HG03039 (cell line): ENCODE measurements around the gene PRR12.

Experiments used
- ATAC-seq: cut with Tn5 transposase; IDR thresholded peaks from one replicate; pipeline ENCODE4 v1.9.1; 2021; ENCODE audit warnings: mild to moderate bottlenecking, moderate library complexity; ENCODE audit not compliant: unreplicated experiment

PRR12 gene

DNA sequence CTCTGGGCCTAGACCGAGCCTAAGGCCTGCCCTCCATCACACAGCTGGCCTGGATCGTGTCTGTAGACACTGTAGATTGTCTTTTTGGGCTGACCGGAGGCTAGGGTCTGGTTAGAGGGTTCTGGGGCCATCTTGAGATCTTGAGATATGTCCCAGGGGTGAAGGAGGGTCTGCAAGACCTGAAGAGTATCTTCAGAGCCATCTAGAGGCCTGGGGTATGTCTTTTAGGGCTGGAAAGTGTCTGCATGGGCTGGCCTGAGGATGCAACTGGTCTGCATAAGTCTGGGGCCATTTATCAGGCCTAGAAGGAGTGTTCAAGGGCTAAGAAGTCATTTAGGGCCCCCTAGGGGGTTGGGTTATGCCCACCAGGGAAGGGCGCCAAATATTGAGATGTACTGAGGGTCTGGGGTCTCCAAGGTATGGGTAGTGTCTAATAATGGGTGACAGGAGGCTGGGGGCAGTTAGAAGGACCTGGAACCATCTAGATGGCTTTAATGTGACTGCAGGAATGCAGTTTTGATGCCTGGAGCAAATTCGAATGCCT, 51.6 kb downstream of the PRR12 start:
- no peak for ATAC-seq

DNA sequence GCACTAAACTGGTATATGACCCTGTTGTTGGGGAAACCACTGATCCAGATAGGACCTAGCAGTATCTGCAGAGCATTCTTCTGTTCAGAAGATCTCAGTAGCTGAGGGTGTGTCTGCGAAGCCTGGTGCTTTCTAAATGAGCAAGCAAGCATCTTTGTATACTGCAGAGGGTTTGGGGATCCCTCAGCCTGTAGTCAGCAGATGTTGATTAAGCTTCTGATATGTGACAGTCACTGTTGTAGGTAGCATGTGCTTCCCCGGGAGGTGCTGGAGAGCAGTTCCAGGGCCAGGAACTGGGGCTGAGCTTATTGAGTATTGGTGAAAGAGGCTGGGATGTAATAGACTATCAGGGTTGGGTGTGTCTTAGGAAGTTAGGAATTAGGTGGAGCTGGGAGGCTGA, 52.5 kb downstream of the PRR12 start:
- ATAC-seq: no peak

DNA sequence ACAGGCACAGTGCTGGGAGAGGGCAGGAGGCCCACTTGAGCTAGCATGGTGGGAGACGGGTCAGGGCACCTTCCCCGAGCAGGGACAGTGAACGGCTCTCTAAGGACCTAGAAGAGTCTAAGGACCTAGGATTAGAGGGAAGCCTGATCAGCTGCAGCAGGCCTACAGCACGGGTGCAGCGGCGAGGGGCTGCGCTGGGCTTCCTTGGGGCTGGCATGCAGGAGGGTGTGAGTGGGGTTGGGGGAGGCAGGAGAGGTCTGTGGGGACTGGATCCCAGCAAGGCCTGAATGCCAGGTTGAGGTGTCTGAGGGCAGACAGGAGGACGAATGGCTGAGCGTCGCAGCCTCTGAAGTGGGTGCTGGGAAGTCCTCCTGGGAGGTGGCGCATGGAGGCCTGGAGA, 54.6 kb downstream of the PRR12 start:
- ATAC-seq: no peak

DNA sequence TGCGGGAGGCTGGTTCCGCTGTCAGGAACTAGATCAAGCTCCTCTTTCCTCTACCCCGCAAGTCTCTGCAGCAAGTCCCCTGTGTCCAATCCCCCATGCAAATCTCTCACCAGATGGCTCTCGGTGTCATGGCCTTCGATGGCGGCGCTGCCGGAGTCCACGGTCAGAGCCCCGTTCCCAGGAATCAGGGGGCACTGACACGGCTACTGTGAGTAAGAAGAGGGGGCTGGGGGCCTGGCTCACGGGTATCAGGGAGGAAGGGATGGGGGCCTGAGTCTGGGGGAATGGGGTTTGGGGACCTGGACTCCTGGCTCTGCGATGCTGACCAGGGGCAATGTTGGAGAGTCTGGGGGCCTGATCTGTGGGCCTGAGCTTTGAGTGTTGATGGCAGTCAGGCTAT, 55.0 kb downstream of the PRR12 start:
- ATAC-seq: no peak

DNA sequence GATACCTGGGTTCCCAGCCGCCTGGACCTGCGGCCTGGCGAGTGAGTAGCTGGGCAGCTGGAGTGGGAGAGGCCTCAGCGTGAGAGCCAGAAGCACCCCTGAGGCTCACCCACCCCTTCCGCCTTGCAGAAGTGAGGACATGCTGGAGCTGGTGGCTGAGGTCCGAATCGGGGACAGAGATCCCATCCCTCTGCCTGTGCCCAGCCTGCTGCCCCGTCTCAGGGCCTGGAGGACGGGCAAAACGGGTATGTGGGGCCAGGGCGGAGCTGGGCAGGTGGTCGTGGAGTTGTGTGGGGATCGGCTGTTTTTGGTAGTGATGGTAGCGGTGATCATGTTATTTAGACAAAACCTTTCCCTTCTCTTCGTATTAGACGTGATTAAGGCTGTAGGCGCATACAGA, 55.6 kb downstream of the PRR12 start:
- no peak for ATAC-seq

DNA sequence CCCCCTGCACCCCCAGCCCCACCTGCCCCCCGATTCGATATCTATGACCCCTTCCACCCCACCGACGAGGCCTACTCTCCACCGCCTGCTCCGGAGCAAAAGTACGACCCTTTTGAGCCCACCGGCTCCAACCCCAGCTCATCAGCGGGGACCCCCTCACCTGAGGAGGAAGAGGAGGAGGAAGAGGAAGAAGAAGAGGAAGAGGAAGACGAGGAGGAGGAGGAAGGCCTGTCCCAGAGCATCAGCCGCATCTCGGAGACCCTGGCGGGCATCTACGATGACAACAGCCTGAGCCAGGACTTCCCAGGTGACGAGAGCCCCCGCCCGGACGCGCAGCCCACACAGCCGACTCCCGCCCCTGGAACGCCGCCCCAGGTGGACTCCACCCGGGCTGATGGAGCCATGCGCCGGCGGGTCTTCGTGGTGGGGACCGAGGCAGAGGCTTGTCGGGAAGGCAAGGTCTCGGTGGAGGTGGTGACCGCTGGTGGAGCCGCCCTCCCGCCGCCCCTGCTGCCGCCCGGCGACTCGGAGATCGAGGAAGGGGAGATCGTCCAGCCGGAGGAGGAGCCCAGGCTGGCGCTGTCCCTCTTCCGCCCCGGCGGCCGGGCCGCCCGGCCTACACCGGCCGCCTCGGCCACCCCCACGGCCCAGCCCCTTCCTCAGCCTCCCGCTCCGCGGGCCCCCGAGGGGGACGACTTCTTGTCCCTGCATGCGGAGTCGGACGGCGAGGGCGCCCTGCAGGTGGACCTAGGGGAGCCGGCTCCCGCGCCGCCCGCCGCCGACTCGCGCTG, 60.2 kb downstream of the PRR12 start:
- no peak for ATAC-seq

DNA sequence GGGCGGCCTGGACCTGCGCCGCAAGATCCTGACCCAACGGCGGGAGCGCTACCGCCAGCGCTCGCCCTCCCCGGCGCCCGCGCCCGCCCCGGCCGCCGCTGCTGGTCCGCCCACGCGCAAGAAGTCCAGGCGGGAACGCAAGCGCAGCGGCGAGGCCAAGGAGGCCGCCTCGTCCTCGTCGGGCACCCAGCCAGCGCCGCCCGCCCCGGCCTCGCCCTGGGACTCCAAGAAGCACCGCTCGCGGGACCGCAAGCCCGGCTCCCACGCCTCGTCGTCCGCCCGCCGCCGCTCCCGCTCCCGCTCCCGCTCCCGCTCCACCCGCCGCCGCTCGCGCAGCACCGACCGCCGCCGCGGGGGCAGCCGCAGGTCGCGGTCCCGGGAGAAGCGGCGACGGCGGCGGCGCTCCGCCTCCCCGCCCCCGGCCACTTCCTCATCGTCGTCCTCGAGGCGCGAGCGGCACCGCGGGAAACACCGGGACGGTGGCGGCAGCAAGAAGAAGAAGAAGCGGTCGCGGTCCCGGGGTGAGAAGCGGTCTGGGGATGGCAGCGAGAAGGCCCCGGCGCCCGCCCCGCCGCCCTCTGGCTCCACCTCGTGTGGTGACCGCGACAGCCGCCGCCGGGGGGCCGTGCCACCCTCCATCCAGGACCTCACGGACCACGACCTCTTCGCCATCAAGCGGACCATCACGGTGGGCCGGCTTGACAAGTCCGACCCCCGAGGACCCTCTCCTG, 61.0 kb downstream of the PRR12 start:
- no peak for ATAC-seq

DNA sequence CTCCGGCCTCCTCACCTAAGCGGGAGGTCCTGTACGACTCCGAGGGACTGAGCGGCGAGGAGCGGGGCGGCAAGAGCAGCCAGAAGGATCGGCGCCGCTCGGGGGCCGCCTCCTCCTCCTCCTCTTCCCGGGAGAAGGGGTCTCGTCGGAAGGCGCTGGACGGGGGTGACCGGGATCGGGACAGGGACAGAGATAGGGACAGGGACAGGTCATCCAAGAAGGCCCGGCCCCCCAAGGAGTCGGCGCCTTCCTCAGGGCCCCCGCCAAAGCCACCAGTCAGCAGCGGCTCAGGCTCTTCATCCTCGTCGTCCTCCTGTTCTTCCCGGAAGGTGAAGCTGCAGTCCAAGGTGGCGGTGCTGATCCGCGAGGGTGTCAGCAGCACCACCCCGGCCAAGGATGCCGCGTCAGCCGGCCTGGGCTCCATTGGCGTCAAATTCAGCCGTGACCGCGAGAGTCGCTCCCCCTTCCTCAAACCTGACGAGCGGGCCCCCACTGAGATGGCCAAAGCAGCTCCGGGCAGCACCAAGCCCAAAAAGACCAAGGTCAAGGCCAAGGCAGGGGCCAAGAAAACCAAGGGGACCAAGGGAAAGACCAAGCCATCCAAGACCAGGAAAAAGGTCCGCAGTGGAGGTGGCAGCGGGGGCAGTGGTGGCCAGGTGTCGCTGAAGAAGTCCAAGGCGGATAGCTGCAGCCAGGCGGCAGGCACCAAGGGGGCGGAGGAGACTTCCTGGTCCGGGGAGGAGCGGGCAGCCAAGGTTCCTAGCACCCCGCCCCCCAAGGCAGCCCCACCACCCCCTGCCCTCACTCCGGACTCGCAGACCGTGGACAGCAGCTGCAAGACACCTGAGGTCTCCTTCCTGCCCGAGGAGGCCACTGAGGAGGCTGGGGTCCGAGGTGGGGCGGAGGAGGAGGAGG, 61.8 kb downstream of the PRR12 start:
- no peak for ATAC-seq

DNA sequence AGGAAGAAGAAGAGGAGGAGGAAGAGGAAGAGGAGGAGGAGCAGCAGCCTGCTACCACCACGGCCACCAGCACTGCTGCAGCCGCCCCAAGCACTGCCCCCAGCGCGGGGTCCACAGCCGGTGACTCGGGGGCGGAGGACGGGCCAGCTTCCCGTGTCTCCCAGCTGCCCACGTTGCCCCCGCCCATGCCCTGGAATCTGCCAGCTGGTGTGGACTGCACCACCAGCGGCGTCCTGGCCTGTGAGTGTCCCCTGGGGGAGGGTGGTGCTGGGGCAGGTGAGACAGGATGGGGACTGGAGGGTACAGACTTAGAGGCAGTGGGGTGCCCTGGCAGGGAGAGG, 62.5 kb downstream of the PRR12 start:
- ATAC-seq: no peak

DNA sequence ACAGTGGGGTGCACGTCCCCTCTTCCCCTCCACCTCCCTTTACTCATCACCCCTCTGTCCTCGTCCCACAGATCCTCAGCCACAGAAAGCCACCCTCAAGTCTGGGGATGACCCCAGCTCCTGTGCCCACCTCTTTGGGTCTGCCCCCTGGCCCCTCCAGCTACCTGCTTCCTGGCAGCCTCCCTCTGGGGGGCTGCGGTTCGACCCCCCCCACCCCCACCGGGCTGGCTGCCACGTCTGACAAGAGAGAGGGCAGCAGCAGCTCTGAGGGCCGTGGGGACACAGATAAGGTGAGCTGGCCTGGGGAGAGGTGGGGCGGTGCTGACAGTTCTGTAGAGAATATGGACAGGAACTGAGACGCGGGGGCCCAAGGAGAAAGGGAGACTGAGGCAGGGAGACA, 63.6 kb downstream of the PRR12 start:
- no peak for ATAC-seq

DNA sequence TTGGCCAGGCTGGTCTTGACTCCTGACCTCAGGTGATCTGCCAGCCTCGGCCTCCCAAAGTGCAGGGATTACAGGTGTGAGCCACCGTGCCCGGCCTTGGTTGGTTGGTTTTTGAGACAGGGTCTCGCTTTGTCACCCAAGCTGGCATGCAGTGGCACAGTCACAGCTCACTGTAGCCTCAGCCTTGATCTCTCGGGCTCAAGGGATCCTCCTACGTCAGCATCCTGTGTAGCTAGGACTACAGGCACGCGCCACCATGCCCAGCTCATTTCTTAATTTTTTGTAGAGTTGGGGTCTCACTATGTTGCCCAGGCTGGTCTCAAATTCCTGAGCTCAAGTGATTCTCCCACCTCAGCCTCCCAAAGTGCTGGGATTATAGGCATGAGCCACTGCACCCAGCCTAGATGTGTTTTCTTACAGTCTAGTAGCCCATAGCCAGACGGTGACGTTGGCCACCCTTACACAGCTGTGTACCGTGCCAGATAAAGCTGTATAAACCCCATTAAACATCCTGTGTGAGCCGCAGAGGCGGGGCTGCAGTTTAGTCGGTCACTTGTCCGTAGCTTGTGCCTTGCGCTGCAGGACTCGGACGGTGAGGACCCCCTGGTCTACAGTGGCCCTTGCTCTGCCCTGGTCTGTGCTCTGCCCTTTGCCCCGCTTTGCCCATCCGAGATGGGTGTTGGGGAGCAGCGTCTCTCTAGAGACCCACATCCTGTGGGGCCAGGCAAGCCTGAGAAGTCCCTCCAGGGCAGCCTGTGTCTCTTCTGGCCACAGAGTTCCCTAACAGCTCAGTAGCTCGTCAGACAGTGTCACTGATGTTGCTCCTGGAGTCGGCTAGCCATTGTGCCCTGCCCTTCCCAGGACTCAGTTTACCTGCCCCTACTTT, 64.8 kb downstream of the PRR12 start:
- ATAC-seq: no peak

DNA sequence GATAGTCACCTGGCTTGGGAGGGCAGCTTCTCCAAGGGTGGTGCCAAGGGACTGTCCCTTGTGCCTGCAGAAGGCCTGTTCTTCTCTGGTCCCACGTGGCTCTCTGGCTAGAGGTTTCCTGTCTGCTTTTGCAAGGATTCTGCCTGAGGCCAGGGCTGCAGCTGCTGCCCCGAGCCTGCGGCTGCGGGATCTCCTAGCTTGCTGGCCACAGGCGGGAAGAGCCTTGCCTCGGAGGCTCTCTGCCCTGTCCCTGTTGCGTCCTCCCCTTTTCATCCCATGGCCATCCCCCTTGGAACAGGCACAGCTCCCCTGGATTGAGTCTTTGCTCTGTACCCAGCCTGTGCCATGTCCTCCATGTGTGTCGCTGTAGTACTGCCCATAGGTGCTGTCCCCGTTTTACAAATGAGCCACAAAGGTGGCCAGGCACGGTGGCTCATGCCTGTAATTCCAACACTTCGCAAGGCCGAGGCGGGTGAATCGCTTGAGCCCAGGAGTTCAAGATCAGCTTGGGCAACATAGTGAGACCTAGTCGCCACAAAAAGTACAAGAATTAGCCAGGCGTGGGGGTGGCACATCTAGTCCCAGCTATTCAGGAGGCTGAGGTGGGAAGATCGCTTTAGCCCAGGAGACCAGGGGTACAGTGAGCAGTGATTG, 65.6 kb downstream of the PRR12 start:
- no peak for ATAC-seq

DNA sequence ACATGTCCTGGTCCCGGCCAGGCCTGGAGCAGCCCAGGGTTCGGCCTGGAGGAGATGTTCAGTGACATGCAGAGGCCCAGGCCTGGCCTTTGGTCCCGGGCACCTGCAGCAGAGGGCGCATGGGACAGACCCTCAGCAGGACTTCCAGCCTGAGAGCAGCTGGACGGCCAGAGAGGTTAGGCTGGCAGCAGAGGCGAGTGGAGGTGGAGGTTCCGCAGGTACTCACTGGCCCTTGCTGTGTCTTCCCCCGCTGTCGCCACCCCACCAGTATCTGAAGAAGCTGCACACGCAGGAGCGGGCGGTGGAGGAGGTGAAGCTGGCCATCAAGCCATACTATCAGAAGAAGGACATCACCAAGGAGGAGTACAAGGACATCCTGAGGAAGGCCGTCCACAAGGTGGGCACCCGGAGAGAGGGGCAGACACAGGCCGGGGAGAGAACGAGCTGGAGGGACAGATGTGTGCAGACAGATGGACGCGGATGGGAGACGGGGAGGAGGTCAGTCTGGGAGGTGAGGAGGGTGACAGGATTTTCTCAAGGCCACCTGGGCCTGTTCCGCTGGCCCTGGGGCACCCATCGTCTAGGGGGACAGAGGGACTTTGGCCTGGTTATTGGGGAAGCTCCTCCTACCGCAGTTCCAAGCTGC, 66.6 kb downstream of the PRR12 start:
- ATAC-seq: no peak

DNA sequence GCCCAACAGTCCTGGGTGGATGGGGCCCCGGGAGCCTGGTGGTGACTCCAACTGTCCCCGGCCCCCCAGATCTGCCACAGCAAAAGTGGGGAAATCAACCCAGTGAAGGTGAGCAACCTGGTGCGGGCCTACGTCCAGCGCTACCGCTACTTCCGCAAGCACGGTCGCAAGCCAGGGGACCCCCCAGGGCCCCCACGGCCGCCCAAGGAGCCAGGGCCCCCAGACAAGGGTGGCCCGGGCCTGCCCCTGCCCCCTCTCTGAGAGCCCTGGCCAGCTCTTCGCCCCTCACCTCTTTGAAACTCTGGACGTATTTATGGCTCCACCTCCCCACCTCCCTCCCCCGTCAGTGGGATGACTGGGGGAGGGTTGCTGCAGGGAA, 67.1 kb downstream of the PRR12 start:
- ATAC-seq: no peak

DNA sequence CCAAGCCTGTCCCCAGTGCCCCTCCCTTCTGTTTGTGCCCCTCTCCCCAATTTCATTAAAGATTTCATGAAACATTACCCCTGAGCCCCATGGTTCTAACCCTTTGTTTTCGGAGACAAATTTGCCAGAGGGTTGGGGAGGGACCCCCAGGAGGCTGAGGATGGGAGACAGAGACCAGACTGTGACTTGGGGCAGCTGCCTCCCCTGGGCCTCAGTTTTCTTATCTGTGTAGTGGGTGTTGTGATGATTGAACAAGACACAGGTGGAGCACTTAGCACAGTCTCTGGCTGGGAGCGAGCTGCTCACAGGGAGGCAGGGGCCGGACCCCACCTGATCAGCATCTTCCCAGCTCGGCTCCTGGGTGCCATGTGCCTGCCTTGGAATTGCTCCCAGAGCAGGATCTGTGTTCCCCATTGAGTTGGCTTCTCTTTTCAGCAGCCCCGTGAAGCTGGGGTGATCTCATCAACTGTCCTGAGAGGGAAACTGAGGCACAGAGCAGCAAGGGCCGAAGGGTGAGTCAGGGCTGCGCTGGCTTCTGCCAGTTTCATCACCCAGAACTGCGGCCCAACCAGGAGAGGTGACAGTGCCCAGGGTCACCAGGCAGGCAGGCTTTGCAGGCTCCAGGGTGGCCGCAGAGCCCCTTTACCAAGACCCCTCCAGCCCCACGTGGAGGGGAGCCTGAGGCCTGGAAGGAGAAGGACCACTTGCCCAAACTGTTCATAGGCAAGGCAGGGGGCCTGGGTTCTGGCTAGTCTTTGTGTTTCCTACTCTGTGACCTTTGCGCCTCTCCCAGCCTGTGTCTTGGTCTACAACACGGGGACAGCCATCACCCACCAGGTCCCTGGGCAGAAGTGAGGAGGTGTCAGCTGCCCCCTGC, 67.8 kb downstream of the PRR12 start:
- ATAC-seq: no peak

DNA sequence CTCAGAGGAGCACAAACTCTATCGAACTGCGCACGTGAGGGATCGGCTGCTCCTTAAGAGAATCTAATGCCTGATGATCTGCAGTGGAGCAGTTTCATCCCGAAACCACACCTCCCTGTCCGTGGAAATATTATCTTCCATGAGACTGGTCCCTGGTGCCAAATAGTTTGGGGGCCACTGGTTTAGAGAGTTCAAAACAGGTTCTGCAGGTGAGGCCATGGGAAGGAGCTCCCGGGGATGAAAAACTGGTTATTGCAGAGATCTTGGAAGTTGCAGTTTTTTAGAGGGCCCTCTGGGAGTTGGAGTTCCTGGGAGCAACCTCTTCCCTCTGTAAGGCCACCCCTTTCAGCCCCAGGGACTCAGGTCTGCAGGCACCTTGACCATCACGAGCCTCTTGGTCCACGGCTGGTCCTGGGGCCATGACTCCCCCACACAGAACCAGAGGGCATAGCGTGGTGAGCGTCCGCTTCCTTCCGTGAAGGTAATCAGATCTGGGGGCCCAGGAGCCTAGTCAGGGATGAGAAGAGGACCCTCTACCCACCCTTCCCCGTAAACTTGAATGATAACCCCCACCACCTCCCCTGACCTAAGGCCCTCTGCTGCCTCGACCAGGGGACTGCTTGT, 69.5 kb downstream of the PRR12 start:
- ATAC-seq: no peak

DNA sequence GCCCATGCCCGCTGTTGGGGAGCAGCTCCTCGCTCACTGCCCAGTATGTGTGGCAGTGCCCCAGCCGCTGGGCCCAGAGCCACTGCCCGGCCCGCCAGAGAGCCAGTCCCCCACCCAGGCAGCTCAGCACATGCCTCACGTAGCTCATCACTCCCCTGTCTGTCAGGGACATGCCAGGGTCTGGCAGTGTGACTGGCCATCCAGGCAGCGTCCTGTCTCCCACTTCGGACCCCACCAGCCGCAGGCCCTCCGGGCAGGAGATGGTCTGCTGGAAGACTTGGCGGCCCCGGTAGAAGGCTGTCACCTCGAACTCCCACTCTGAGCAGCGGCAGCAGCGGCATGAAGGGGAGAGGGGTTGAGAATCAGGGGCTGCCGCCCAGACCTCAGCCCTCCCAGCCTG, 71.0 kb downstream of the PRR12 start:
- no peak for ATAC-seq

DNA sequence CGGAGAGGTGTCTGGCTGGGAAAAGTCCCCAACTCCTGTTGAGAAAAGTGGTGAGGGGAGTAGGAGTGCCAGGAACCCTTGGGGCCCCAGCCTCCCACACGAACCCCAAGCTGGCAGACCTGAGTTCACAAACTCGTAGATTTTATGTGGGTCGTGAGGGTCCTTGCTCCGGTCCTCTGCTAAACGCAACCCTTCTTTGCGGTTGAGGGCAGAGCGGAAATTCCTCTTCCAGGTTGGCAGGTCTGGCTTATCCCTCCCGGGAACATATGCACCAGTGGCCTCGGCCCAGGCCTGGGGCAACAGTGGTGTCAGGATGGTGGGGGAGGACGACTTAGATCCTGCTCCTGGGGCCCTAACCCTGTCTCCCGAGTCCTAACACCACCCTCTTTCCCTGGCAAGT, 72.2 kb downstream of the PRR12 start:
- ATAC-seq: no peak
